HG03064 (cell line): ENCODE data around the gene FAM120B.
"Not testable (repeated sequence)": the region's sequence is repeated elsewhere in the genome, so short reads cannot be mapped to it uniquely, and the experiment has no call there.

Source experiments
- ATAC-seq: cut with Tn5 transposase; IDR thresholded peaks from one replicate; pipeline ENCODE4 v1.9.1; 2021; ENCODE audit warnings: low read depth; ENCODE audit not compliant: unreplicated experiment

FAM120B gene

GRCh38 chr6:170375661-170376060 lies 69.1 kb downstream of the FAM120B start:
- ATAC-seq = no peak

GRCh38 chr6:170376386-170377043 lies 70.0 kb downstream of the FAM120B start:
- no peak for ATAC-seq

DNA sequence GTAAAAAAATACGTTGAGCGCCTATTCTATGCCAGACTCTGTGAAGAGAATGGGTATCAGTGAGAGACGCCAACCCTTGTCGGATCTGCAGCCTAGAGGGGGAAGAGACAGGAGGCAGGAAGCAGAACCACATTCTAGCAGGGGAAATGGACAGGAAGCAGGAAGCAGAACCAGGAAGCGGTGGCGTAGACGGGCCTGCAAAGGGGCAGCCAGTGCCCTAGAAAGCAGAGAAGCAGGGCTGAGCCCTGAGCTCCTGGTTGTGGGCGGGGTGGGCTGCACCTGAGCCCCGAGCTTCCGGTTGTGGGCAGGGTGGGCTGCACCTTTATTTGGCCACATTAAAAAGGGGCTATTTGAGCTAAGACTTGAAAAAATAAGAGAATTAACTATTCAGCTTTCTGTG lies 71.9 kb downstream of the FAM120B start:
- ATAC-seq = no peak

DNA sequence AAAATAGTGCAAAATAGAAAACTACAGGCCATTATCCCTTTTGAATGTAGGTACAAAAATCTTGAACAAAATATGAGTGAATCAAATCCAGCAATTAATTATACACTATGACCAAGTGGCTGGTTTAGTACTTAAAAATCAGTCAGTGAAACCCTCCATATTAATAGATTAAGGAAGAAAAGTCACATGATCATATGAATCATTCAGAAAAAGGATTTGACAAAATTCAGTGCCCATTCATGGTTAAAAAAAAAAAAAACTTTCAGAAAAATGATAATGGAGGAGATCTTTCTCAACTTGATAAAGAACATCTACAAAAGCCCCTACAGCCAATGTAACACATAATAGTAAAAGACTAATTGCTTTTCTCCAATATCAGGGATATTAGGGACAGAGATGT lies 75.0 kb downstream of the FAM120B start:
- ATAC-seq = no peak

- ATAC-seq = no peak
These were observed 77.0 kb downstream of the FAM120B start for GRCh38 chr6:170383466-170384035.

DNA sequence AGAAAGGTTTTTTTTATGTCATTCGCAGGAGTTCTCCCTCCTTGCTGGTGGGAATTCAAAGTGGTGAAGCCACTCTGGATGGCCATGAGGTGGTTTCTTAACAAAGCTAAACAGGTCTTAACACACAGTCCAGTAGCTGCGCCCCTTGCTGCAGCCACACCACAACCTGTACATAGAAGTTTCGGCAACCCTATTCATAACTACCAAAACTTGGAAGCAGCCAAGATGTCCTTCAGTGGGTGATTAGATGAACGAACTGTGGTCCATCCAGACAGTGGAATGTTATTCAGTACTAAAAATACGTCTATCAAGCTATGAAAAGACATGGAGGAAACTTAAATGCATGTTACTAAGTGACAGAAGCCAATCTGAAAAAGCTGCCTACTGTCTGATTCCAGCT lies 78.9 kb downstream of the FAM120B start:
- ATAC-seq = no peak

DNA sequence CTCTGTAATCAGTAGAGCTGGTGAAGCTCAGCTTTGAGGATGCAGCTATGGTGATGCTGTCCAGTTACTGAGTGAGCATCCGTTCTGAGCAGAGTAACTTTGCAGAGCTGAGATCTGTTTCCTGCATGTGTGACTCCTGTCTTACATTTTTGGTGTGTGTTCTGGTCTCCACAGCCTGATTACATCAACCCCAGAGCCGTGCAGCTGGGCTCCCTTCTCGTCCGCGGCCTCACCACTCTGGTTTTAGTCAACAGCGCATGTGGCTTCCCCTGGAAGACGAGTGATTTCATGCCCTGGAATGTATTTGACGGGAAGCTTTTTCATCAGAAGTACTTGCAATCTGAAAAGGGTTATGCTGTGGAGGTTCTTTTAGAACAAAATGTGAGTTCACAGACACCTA lies 81.6 kb downstream of the FAM120B start:
- no peak for ATAC-seq

GRCh38 chr6:170393033-170393432 lies 86.5 kb downstream of the FAM120B start:
- no peak for ATAC-seq

GRCh38 chr6:170393807-170394399 lies 87.3 kb downstream of the FAM120B start:
- ATAC-seq = no peak

- no peak for ATAC-seq
These were observed 88.4 kb downstream of the FAM120B start for GRCh38 chr6:170394980-170395379.

DNA sequence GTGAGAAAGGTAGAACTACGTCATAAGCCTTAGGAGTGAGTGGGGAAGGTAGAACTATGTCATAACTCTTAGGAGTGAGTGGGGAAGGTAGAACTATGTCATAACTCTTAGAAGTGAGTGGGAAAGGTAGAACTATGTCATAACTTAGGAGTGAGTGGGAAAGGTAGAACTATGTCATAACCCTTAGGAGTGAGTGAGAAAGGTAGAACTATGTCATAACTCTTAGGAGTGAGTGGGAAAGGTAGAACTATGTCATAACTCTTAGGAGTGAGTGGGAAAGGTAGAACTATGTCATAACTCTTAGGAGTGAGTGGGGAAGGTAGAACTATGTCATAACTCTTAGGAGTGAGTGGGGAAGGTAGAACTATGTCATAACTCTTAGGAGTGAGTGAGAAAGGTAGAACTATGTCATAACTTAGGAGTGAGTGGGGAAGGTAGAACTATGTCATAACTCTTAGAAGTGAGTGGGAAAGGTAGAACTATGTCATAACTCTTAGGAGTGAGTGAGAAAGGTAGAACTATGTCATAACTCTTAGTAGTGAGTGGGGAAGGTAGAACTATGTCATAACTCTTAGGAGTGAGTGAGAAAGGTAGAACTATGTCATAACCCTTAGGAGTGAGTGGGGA lies 92.3 kb downstream of the FAM120B start:
- not testable (repeated sequence) for ATAC-seq

GRCh38 chr6:170399955-170400558 lies 93.5 kb downstream of the FAM120B start:
- not testable (repeated sequence) for ATAC-seq

DNA sequence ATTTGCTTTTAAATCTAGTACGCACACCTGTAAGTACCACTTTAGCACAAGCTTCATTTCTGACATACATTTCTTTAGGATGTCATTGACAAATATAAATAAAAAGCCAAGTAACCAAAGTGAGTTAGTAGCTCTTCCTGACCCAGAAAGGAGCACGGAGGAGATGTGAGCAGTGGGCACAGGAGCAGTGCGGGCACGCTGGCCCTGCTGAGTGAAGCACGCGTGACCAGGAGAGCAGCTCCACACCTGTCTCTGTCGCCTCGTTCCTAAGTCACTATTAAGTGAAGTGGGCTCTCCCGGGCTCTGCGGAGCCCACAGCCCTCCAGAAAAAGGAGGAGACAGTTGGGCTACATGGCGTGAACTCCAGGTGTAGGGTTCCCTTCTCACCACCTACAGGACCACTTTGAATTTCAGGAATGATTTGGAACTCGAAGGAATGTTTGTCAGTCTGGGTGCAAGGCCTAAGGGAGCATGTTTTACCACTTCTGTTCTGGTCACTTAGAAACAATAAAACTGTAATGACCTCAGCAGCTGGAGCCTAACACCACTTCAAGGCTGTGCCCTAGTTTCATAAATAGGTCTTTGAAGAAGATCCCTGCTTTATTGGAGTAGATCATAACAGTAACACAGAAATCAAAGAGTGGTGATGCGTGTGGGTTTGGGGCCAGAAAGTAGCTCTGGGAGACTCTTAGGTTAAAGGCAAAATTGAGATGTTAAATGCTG lies 95.9 kb downstream of the FAM120B start:
- ATAC-seq = no peak

GRCh38 chr6:170403451-170403850 lies 96.9 kb downstream of the FAM120B start:
- no peak for ATAC-seq

GRCh38 chr6:170404036-170404435 lies 97.5 kb downstream of the FAM120B start:
- ATAC-seq = no peak

GRCh38 chr6:170404697-170405096 lies 98.1 kb downstream of the FAM120B start:
- ATAC-seq = no peak

DNA sequence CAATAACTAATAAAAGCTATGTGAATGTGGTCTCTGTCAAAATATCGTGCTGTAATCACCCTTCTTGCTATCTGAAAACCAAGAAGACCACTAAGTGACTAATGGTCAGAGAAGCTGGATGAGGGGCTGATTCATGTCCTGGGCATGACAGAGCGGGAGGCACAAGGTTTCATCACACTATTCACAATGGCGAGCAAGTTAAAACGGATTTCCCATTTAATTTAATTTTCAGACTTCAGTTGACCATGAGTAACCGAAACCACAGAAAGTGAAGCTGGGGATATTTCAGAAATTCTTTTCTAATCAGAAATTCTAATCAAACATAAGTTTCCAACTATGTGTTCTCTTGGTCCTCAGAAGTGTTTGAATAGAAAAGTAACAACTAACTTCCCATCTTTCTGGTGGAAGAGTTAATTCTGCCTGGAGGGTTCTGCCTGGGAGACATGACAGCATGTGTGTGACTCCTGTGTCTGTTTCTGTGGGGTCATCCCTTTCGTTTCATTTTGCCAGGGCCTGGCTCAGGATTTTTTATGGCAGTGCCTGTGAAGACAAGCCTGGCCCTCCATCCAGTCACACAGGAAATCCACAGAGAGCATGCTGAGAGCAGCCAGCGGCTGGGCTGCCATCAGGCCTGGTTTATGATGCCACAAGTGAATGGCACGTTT lies 98.9 kb downstream of the FAM120B start:
- ATAC-seq = no peak

- no peak for ATAC-seq
These were observed 100.6 kb downstream of the FAM120B start for GRCh38 chr6:170407200-170407599.

- no peak for ATAC-seq
These were observed 101.4 kb downstream of the FAM120B start for GRCh38 chr6:170407932-170408331.

GRCh38 chr6:170409746-170410145 lies 103.2 kb downstream of the FAM120B start:
- not testable (repeated sequence) for ATAC-seq
